KMS-11 (cell line): ENCODE measurements around the gene MYH7B.

ENCODE experiments used
- H2AFZ ChIP-seq: fragments of 200-600 bp; sonication (generic); 2 replicates; pipeline ENCODE4 v1.6.1; 2016; ENCODE audit warnings: antibody characterized with exemption, mixed run types, low read depth
- H3K27ac ChIP-seq: fragments of 200-600 bp; sonication (generic); 2 replicates; pipeline ENCODE4 v1.6.1; 2016; ENCODE audit warnings: mild to moderate bottlenecking, mixed run types
- H3K27me3 ChIP-seq: fragments of 200-600 bp; sonication (generic); 2 replicates; pipeline ENCODE4 v1.6.1; 2017; ENCODE audit warnings: mild to moderate bottlenecking, low read depth, mixed run types, moderate library complexity; ENCODE audit not compliant: insufficient read depth
- H3K36me3 ChIP-seq: fragments of 200-600 bp; sonication (generic); 2 replicates; pipeline ENCODE4 v1.6.1; 2017; ENCODE audit warnings: mild to moderate bottlenecking, mixed run types; ENCODE audit not compliant: insufficient read depth
- H3K4me1 ChIP-seq: fragments of 200-600 bp; sonication (generic); 2 replicates; pipeline ENCODE4 v1.6.1; 2016; ENCODE audit warnings: mild to moderate bottlenecking, low read depth, mixed run types; ENCODE audit not compliant: poor library complexity, severe bottlenecking
- H3K4me2 ChIP-seq: fragments of 200-600 bp; sonication (generic); 2 replicates; pipeline ENCODE4 v1.7.0; 2016; ENCODE audit warnings: mild to moderate bottlenecking, mixed run types
- H3K4me3 ChIP-seq: fragments of 200-600 bp; sonication (generic); IDR thresholded peaks from 2 replicates; pipeline ENCODE4 v1.6.1; 2017; ENCODE audit warnings: low read depth, low read length, mixed read lengths; ENCODE audit not compliant: insufficient read depth
- H3K79me2 ChIP-seq: fragments of 200-600 bp; sonication (generic); 2 replicates; pipeline ENCODE4 v1.6.1; 2016; ENCODE audit warnings: low read depth, mixed run types; ENCODE audit not compliant: insufficient read depth
- H3K9ac ChIP-seq: fragments of 200-600 bp; sonication (generic); 2 replicates; pipeline ENCODE4 v1.6.1; 2016; ENCODE audit warnings: mild to moderate bottlenecking, mixed run types
- H4K20me1 ChIP-seq: fragments of 200-600 bp; sonication (generic); 2 replicates; pipeline ENCODE4 v1.6.1; 2016; ENCODE audit warnings: mild to moderate bottlenecking, mixed run types; ENCODE audit not compliant: insufficient read depth
- CTCF ChIP-seq: fragments of 200-600 bp; sonication (generic); conservative IDR thresholded peaks from 2 replicates; pipeline ENCODE4 v1.6.1; 2017; ENCODE audit warnings: low read depth, mild to moderate bottlenecking, antibody characterized with exemption, low read length, moderate library complexity, mixed read lengths

MYH7B gene

GRCh38 chr20:34970846-34971560 lies 15.3 kb downstream of the MYH7B start:
- H2AFZ ChIP-seq = no peak overlapping the region
- H3K27ac ChIP-seq = no peak overlapping the region
- no peaks in the 10 kb centered on the region for H4K20me1 ChIP-seq
- no peak overlapping the region for H3K4me2 ChIP-seq
- H3K9ac ChIP-seq = no peak overlapping the region
- no peaks in the 10 kb centered on the region for H3K79me2 ChIP-seq
- no peaks in the 10 kb centered on the region for H3K27me3 ChIP-seq
- no peaks in the 10 kb centered on the region for H3K4me1 ChIP-seq
- no peaks in the 10 kb centered on the region for H3K36me3 ChIP-seq
- no peak for TF ChIP-seq CTCF
- no peak overlapping the region for H3K4me3 ChIP-seq

GRCh38 chr20:34971561-34972235 lies 16.0 kb downstream of the MYH7B start:
- H3K27ac ChIP-seq = no peak overlapping the region
- no peak overlapping the region for H2AFZ ChIP-seq
- no peaks in the 10 kb centered on the region for H3K79me2 ChIP-seq
- H3K4me3 ChIP-seq = no peak overlapping the region
- no peaks in the 10 kb centered on the region for H3K36me3 ChIP-seq
- no peak overlapping the region for H3K4me2 ChIP-seq
- H3K27me3 ChIP-seq = no peaks in the 10 kb centered on the region
- no peak overlapping the region for H3K9ac ChIP-seq
- no peak for TF ChIP-seq CTCF
- no peaks in the 10 kb centered on the region for H3K4me1 ChIP-seq
- H4K20me1 ChIP-seq = no peaks in the 10 kb centered on the region

- Histone ChIP-seq H3K4me2 (no peak overlapping the region), H2AFZ (no peak overlapping the region), H3K27me3 (no peaks in the 10 kb centered on the region), H3K9ac (no peak overlapping the region), H3K36me3 (no peaks in the 10 kb centered on the region), H3K4me3 (no peak overlapping the region), H3K27ac (no peak overlapping the region), H4K20me1 (no peaks in the 10 kb centered on the region), H3K4me1 (no peaks in the 10 kb centered on the region), H3K79me2 (no peaks in the 10 kb centered on the region)
- no peak for TF ChIP-seq CTCF
Measured at GRCh38 chr20:34974246-34974645, 18.6 kb downstream of the MYH7B start.

- Histone ChIP-seq H3K36me3 (no peaks in the 10 kb centered on the region), H3K4me2 (no peak overlapping the region), H3K4me3 (no peak overlapping the region), H3K4me1 (no peaks in the 10 kb centered on the region), H4K20me1 (no peaks in the 10 kb centered on the region), H3K79me2 (no peaks in the 10 kb centered on the region), H2AFZ (no peak overlapping the region), H3K27me3 (no peaks in the 10 kb centered on the region), H3K9ac (no peak overlapping the region), H3K27ac (no peak overlapping the region)
- no peak for TF ChIP-seq CTCF
Measured at GRCh38 chr20:34976286-34976685, 20.6 kb downstream of the MYH7B start.
